Measurements from ENCODE around the gene OR5P2.

Gene OR5P2, protein sequence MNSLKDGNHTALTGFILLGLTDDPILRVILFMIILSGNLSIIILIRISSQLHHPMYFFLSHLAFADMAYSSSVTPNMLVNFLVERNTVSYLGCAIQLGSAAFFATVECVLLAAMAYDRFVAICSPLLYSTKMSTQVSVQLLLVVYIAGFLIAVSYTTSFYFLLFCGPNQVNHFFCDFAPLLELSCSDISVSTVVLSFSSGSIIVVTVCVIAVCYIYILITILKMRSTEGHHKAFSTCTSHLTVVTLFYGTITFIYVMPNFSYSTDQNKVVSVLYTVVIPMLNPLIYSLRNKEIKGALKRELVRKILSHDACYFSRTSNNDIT

DNA sequence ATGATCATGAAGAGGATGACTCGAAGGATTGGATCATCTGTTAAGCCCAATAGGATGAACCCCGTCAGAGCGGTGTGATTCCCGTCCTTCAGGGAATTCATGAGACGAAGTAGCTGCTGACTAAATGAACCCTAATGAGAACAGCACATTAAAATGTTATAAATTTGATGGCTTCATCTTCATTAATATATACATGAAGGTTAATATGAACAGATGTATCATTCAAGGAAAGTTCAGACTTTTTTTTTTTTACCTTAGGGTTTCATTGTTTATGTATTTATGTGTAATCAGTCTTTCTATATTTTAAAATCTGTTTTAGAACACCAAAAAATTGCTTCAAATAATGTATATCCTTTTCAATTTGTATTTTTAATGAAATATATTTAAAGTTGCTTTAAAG, at the start of gene OR5P2:
Gene OR5P2 (minus strand): TSS at position 101 of the 400 bp plus-strand sequence. CDS start 0 bp downstream, at position 101.
- DNase-seq (ENCODE audit: low read depth): no peak
- no peak within 1 kb of the TSS for H3K4me3 ChIP-seq (ENCODE audit: control insufficient read depth, low read depth, low read length)
- TF ChIP-seq, protein P1, sequence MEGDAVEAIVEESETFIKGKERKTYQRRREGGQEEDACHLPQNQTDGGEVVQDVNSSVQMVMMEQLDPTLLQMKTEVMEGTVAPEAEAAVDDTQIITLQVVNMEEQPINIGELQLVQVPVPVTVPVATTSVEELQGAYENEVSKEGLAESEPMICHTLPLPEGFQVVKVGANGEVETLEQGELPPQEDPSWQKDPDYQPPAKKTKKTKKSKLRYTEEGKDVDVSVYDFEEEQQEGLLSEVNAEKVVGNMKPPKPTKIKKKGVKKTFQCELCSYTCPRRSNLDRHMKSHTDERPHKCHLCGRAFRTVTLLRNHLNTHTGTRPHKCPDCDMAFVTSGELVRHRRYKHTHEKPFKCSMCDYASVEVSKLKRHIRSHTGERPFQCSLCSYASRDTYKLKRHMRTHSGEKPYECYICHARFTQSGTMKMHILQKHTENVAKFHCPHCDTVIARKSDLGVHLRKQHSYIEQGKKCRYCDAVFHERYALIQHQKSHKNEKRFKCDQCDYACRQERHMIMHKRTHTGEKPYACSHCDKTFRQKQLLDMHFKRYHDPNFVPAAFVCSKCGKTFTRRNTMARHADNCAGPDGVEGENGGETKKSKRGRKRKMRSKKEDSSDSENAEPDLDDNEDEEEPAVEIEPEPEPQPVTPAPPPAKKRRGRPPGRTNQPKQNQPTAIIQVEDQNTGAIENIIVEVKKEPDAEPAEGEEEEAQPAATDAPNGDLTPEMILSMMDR (IDR thresholded peaks at IDR 0.05; ENCODE audit: control insufficient read depth, insufficient read depth, low read depth, low read length, missing control alignments): no peak

DNA sequence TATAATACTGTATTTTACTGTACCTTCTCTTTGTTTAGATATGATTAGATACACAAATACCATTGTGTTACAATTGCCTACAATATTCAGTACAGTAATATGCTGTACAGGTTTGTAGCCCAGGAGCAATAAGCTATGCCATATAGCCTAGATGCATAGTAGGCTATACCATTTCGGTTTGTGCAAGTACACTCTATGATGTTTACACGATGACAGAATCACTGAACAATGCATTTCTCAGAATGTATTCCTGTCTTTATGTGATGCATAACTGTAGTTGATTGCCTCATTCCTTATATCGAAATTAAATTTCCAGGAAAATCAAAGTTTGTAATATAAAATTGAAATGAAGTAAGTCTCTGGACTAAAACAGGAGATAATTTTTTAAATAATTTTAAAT, 49.3 kb upstream of the OR5P2 start:
- TF ChIP-seq, protein P1 (IDR thresholded peaks at IDR 0.05; ENCODE audit: control insufficient read depth, insufficient read depth, low read depth, low read length, missing control alignments): no peak
- no peak overlapping the region for H3K4me3 ChIP-seq (ENCODE audit: control insufficient read depth, low read depth, low read length)
- no peak for DNase-seq (ENCODE audit: low read depth)

DNA sequence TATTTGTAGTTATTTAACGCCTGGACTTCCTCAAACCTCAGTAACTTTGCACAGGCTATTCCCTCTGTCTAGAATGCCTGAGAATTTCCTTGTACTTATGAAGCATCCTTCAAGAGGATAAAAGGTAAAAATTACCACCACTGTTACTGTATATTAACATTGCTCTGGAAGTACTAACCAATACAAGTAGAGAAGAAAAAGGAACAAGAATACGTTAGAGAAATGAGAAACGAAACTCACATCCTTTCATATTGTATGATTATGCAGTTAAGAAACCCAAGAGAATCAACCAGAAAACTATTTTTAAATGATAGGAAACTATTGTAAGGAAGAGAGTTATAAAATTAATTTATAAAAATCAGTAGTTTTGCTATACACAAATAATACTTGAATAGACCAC, 48.2 kb upstream of the OR5P2 start:
- H3K4me3 ChIP-seq (ENCODE audit: control insufficient read depth, low read depth, low read length): no peak overlapping the region
- TF ChIP-seq, protein P1 (IDR thresholded peaks at IDR 0.05; ENCODE audit: control insufficient read depth, insufficient read depth, low read depth, low read length, missing control alignments): no peak
- DNase-seq (ENCODE audit: low read depth): no peak

DNA sequence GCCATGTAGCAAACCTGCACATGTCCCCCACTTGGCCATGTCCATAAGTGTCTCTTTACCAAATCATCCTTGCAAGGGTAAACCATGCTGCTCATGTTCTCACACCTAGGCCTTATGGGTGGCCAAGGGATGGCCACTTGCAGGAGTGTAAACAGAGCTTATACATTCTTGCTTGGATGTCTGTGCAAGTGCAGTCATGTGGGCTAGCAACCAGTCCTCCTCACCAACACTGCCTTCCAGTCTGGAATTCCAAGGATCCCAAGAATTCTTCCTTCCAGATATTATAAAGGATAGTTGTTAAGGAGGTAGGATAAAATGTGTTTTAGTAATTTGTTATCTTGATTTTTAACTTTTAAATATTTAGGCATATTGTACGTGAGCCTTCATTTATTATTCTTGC, 47.8 kb upstream of the OR5P2 start:
- DNase-seq (ENCODE audit: low read depth): no peak
- no peak overlapping the region for H3K4me3 ChIP-seq (ENCODE audit: control insufficient read depth, low read depth, low read length)
- TF ChIP-seq, protein P1 (IDR thresholded peaks at IDR 0.05; ENCODE audit: control insufficient read depth, insufficient read depth, low read depth, low read length, missing control alignments): no peak

DNA sequence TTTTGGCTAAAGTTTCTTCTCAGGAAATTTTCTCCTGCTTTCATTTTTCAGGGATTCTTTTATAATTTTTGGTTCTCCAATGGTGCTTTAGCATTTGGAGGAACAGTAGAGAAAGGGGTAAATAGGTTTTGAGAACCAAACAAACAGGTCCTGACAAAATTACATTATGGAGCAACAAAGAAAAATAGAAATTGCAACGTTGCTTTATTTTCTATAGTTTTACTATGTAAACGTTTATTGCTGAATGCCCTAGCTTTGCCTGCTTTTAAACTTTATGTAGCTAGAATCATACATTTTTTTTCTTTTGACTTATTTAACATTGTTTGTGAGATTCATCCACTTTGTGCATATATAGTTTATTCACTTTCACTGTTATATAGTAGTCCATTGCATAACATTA, 43.8 kb upstream of the OR5P2 start:
- DNase-seq (ENCODE audit: low read depth): no peak
- H3K4me3 ChIP-seq (ENCODE audit: control insufficient read depth, low read depth, low read length): no peak overlapping the region
- TF ChIP-seq, protein P1 (IDR thresholded peaks at IDR 0.05; ENCODE audit: control insufficient read depth, insufficient read depth, low read depth, low read length, missing control alignments): no peak

DNA sequence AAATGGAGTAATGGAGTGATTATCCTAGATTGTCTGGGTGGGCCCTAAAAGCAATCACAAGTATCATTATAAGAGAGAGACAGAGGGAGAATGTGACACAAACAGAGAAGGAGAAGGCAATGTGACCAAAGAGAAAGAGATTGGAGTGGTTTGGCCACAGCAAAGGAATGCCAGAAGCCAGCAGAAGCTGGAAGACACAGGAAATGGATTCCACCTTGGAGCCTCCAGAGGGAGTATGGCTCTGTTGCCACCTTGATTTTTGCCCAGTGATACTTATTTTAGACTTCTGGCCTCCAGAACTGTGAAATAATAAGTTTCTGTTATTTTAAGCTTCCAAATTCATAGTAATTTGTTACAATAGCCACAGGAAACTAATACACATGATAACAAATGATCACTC, 36.8 kb upstream of the OR5P2 start:
- TF ChIP-seq, protein P1 (IDR thresholded peaks at IDR 0.05; ENCODE audit: control insufficient read depth, insufficient read depth, low read depth, low read length, missing control alignments): no peak
- H3K4me3 ChIP-seq (ENCODE audit: control insufficient read depth, low read depth, low read length): no peak overlapping the region
- no peak for DNase-seq (ENCODE audit: low read depth)
